BE2C (cell line): ENCODE results near the gene IRGC.

Experiments used
- DNase-seq: peaks from one replicate; pipeline ENCODE4 v3.0.0-alpha.2; 2020
- H3K27me3 ChIP-seq: fragments of 250-450 bp; sonication (Bioruptor Pico); 2 replicates; pipeline ENCODE4 v1.5.1; 2020; ENCODE audit warnings: mild to moderate bottlenecking
- H3K36me3 ChIP-seq: fragments of 250-450 bp; sonication (Bioruptor Pico); 2 replicates; pipeline ENCODE4 v1.5.1; 2020; ENCODE audit warnings: mild to moderate bottlenecking
- H3K4me1 ChIP-seq: fragments of 250-450 bp; sonication (Bioruptor Pico); 2 replicates; pipeline ENCODE4 v1.5.1; 2020
- H3K4me3 ChIP-seq: 2 replicates; pipeline ENCODE4 v1.5.1; 2011; ENCODE audit warnings: low read depth, low read length
- H3K9me3 ChIP-seq: fragments of 250-450 bp; sonication (Bioruptor Pico); 2 replicates; pipeline ENCODE4 v1.5.1; 2020
- TF ChIP-seq, protein P1 (sequence below): IDR thresholded peaks from 2 replicates; pipeline ENCODE4 v1.5.1; 2012; ENCODE audit warnings: mild to moderate bottlenecking, low read depth, low read length

The IRGC gene

DNA sequence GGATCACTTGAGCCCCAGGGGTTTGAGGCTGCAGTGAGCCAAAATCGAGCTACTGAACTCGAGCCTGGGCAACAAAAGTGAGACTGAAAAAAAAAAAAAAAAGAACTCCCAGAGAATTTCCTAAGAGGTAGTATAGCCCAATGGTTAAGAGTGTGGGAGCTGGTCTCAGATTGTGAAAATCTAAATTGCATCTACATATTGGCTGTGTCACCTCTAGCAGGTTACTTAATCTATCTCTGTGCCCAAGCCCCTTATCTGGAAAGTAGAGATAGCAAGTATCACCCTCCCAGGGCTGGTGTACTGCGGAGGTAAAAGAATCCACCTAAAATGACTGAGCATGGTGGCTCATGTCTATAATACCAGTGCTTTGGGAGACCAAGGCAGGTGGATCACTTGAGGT, 42.2 kb upstream of the IRGC start:
- Histone ChIP-seq H3K27me3 (peaks cover 18% of the 10 kb centered on the region), H3K36me3 (no peaks in the 10 kb centered on the region), H3K4me1 (no peaks in the 10 kb centered on the region), H3K9me3 (no peaks in the 10 kb centered on the region), H3K4me3 (no peak overlapping the region)
- TF ChIP-seq, protein P1, sequence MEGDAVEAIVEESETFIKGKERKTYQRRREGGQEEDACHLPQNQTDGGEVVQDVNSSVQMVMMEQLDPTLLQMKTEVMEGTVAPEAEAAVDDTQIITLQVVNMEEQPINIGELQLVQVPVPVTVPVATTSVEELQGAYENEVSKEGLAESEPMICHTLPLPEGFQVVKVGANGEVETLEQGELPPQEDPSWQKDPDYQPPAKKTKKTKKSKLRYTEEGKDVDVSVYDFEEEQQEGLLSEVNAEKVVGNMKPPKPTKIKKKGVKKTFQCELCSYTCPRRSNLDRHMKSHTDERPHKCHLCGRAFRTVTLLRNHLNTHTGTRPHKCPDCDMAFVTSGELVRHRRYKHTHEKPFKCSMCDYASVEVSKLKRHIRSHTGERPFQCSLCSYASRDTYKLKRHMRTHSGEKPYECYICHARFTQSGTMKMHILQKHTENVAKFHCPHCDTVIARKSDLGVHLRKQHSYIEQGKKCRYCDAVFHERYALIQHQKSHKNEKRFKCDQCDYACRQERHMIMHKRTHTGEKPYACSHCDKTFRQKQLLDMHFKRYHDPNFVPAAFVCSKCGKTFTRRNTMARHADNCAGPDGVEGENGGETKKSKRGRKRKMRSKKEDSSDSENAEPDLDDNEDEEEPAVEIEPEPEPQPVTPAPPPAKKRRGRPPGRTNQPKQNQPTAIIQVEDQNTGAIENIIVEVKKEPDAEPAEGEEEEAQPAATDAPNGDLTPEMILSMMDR = no peak
- DNase-seq = no peak

DNA sequence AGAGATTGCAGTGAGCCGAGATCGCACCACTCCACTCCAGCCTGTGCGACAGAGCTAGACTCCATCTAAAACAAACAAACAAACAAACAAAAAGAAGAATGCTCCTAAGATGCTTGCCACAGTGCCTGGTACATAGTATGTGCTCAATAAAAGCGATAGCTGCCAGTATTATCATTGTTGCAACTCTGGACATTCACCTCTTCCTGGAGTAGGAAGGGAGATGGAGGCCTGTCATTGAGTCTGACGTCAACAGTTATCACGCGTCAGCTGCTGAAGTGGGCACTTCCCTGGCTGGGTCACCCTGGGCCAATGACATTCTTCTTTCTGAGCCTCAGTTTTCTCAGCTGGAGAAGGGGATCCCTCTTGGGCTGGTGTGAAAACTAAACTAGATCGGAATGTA, 41.7 kb upstream of the IRGC start:
- DNase-seq = no peak
- TF ChIP-seq, protein P1 = no peak
- H3K36me3 ChIP-seq = no peaks in the 10 kb centered on the region
- H3K4me1 ChIP-seq = no peaks in the 10 kb centered on the region
- peaks cover 15% of the 10 kb centered on the region for H3K27me3 ChIP-seq
- no peak overlapping the region for H3K4me3 ChIP-seq
- H3K9me3 ChIP-seq = no peaks in the 10 kb centered on the region

DNA sequence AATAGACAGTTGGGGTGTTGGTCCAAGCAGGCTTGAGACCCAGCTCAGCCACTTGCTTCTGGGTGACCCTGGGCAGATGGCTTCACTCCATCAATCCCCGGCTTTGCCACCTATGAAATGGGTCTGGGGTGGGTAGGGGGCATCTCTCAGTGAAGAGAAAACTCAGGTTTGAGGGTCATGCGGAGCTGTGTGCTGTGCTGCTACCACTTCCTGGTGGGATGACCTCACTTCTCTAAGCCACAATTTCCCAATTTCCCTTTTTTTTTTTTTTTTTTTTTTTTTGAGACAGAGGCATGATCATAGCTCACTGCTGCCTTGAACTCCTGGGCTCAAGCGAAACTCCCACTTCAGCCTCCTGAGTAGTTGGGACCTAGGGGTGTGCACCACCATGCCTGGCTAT, 41.3 kb upstream of the IRGC start:
- no peak for DNase-seq
- TF ChIP-seq, protein P1 = no peak

DNA sequence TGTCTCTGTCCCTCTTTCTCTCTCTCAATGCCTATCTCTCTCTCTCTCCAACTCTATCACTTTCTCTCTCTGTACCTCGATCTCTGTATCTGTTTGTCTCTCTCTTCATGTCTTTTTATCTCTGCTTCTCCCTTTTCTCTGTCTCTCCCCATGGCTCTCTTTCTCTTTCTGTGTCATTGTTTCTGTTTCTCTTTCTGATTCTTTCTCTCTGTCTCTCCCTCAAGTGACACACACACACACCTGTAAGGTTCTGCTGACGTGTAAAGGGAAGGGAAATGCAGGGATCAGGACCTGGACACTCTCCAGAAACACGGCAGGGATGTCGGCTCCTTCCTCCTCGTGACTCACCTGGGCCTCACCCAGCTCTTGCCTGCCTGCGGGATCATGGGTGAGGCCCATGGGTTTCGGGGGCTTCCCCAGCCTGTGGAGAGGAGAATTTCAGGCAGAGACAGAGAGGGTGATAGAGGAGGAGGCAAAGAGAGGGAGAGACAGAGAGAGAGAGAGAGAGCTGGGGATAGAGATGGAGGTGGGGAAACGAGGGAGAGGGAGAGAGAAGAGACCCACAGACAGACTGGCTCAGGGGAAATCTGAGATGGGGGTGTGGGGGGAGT, 40.5 kb upstream of the IRGC start:
- TF ChIP-seq, protein P1 = no peak
- Histone ChIP-seq H3K36me3 (no peaks in the 10 kb centered on the region), H3K9me3 (no peaks in the 10 kb centered on the region), H3K27me3 (peaks cover 3% of the 10 kb centered on the region), H3K4me1 (no peaks in the 10 kb centered on the region), H3K4me3 (no peak overlapping the region)
- DNase-seq = no peak

More for the DNA sequence above, 41.3 kb upstream of the IRGC start:
- Histone ChIP-seq H3K36me3 (no peaks in the 10 kb centered on the region), H3K9me3 (no peaks in the 10 kb centered on the region), H3K4me1 (no peaks in the 10 kb centered on the region), H3K4me3 (no peak overlapping the region), H3K27me3 (peaks cover 10% of the 10 kb centered on the region)

DNA sequence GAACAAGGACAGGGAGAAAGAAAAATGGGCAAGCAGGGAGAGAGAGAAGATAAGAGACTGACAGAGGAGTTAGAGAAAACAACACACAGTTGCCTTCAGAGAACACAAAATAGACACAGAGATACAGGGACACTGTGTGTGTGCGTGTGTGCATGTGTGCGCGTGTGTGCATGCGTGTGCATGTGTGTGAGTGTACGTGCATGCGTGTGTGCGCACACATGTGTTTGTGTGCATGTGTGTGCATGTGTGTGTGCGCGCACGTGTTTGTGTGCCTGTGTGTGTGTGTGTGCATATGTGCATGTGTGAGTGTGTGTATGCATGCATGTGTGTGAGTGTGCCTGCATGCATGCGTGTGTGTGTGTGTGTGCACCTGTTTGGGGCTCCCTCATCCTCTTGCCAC, 40.0 kb upstream of the IRGC start:
- H3K27me3 ChIP-seq = no peaks in the 10 kb centered on the region; the same call in 1 of the 2 replicates
- no peaks in the 10 kb centered on the region for H3K9me3 ChIP-seq
- TF ChIP-seq, protein P1 = no peak
- no peaks in the 10 kb centered on the region for H3K4me1 ChIP-seq
- no peaks in the 10 kb centered on the region for H3K36me3 ChIP-seq
- no peak overlapping the region for H3K4me3 ChIP-seq
- no peak for DNase-seq

DNA sequence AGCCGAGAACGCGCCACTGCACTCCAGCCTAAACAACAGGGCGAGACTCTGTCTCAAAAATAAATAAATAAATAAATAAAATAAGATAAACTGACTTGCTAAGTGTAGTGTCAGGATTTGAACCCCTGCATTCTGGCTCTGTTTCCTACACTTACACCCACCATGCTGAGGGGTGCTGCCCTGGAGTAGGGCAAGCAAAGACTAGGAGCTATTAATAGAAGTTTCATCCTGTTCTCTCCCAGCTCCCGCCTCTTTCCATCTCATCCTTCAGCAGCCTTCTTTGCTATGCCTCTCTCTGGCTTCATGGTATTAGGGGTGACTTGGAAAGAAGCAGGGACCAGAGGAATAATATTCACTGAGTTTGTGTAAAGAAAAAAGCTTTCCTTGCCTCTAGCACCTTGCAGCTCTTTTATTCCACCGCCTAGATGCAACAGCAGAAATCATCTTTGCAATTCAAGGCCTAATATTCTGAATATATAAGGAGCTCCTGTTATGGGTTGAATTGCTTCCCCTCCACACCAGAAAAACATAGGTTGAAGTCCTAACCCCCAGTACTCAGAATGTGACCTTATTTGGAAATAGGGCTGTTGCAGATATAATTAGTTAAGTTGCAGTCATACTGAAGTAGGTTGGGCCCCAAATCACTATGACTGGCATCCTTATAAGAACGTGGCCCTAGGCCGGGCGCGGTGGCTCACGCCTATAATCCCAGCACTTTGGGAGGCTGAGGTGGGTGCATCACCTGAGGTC, 37.2 kb upstream of the IRGC start:
- no peak for DNase-seq
- H3K9me3 ChIP-seq = no peaks in the 10 kb centered on the region
- TF ChIP-seq, protein P1 = no peak
- H3K4me1 ChIP-seq = peaks cover 3% of the 10 kb centered on the region; the same call in 1 of the 2 replicates
- no peaks in the 10 kb centered on the region for H3K36me3 ChIP-seq
- H3K27me3 ChIP-seq = no peaks in the 10 kb centered on the region
- H3K4me3 ChIP-seq = no peak overlapping the region
